ENCODE results near the gene PYY. TPM values are rescaled to one million over a fixed set of nuclear protein-coding genes. Genes with fewer than 3 reads are reported as not detected.

PYY gene
- total RNA-seq, 1 experiment from 2014 or later = 2.0 TPM

GRCh38 chr17:43915559-43915958 lies 38.2 kb downstream of the PYY start:
- Histone ChIP-seq H3K27me3 (ENCODE audit: insufficient read depth, low read length) (no peaks in the 10 kb centered on the region; the same call in 1 of the 2 replicates), H4K20me1 (ENCODE audit: control insufficient read depth, insufficient read depth, insufficient read length) (no peaks in the 10 kb centered on the region), H3K23ac (ENCODE audit: insufficient read length, low read depth, low read length) (no peak overlapping the region), H3K23me2 (ENCODE audit: insufficient read length, low read depth, low read length, poor library complexity, severe bottlenecking) (no peaks in the 10 kb centered on the region), H2BK20ac (ENCODE audit: low read depth, low read length, poor library complexity, severe bottlenecking) (no peak overlapping the region), H3K79me1 (ENCODE audit: insufficient read depth, low read depth, low read length, poor library complexity, severe bottlenecking) (no peaks in the 10 kb centered on the region), H3K4me2 (ENCODE audit: insufficient read depth, insufficient read length, low read length) (no peak overlapping the region), H2AK5ac (ENCODE audit: insufficient read length, low read length) (no peak overlapping the region), H3K9me3 (ENCODE audit: control insufficient read depth, low read depth, low read length) (no peaks in the 10 kb centered on the region), H2BK5ac (ENCODE audit: insufficient read length, low read length) (no peak overlapping the region), H3K56ac (ENCODE audit: insufficient read length, low read depth, low read length) (no peak overlapping the region), H3K27ac (ENCODE audit: insufficient read length, low read depth, low read length) (no peak overlapping the region), H3K9ac (ENCODE audit: extremely low read depth, insufficient read length, low read length) (no peak overlapping the region), H3K4ac (ENCODE audit: low read depth, low read length) (no peak overlapping the region), H2AFZ (ENCODE audit: low read length) (no peak overlapping the region), H2BK12ac (ENCODE audit: insufficient read length, low read depth, low read length) (no peak overlapping the region), H4K91ac (ENCODE audit: insufficient read length, low read depth, low read length) (no peak overlapping the region), H4K8ac (replicated peaks; ENCODE audit: insufficient read length, low read depth, low read length) (no peak overlapping the region), H3K4me1 (ENCODE audit: insufficient read depth, low read length) (no peaks in the 10 kb centered on the region), H3T11ph (ENCODE audit: low read length) (no peak overlapping the region), H2BK15ac (ENCODE audit: low read depth, low read length) (no peak overlapping the region), H3K14ac (ENCODE audit: insufficient read depth, low read length) (no peak overlapping the region), H4K5ac (ENCODE audit: insufficient read length, low read depth, low read length) (no peak overlapping the region), H3K18ac (ENCODE audit: insufficient read length, low read depth, low read length) (no peak overlapping the region), H2BK120ac (ENCODE audit: low read depth, low read length, poor library complexity, severe bottlenecking) (no peak overlapping the region), H3K79me2 (ENCODE audit: insufficient read depth, low read length) (no peaks in the 10 kb centered on the region)
- H3K4me3 Mint-ChIP-seq = no peak overlapping the region
- no peak for TF ChIP-seq CTCF (conservative IDR thresholded peaks at IDR 0.05)
- H3K9me3 Mint-ChIP-seq = peaks cover 0 to 5% of the 10 kb centered on the region in 2 experiments; a peak in 4 of 5 replicates
- H3K27me3 Mint-ChIP-seq (ENCODE audit: low read depth) = peaks cover 36% of the 10 kb centered on the region
- peaks cover 18 to 21% of the 10 kb centered on the region in 2 experiments for H3K4me1 Mint-ChIP-seq
- no peaks in the 10 kb centered on the region for H3K36me3 Mint-ChIP-seq (ENCODE audit: insufficient read depth in 1 of 3, low read depth in 3 of 3)
- DNase-seq = no peak
- no peak overlapping the region for H3K27ac Mint-ChIP-seq
- no CpG with 5 or more reads among the region's 3 CpGs for WGBS (ENCODE audit: extremely low coverage, insufficient read length, low lambda C conversion rate)

Measured in H9 (cell line).